Lower leg skin (tissue), 3 donors: Measurements from ENCODE around the gene LRIG1.

Experiments used
- CTCF ChIP-seq, 3 donors: fragments of 450-650 bp; IDR thresholded peaks; one replicate each; pipeline ENCODE4 v1.5.1; 2016; ENCODE audit warnings: antibody characterized with exemption in 3 of 3, mild to moderate bottlenecking in 3 of 3, moderate library complexity in 2 of 3
- POLR2A ChIP-seq, 2 donors: fragments of 450-650 bp; IDR thresholded peaks; one replicate each; pipeline ENCODE4 v1.6.1; 2016 to 2017; ENCODE audit warnings: antibody characterized with exemption in 2 of 2, mild to moderate bottlenecking in 1 of 2, moderate library complexity in 1 of 2

- TF ChIP-seq POLR2A (IDR thresholded peaks at IDR 0.05) (no peak), CTCF (IDR thresholded peaks at IDR 0.05) (no peak)
These were observed 26.4 kb upstream of the LRIG1 start for GRCh38 chr3:66527246-66527645.
